Pancreas (tissue), 10 donors: ENCODE results near the gene CEP170B. TPM values are rescaled to one million over a fixed set of nuclear protein-coding genes. Genes with fewer than 3 reads are reported as not detected.
"Not testable (repeated sequence)": the region's sequence is repeated elsewhere in the genome, so short reads cannot be mapped to it uniquely, and the experiment has no call there.

Source experiments
- ATAC-seq, 4 donors: fragments of 200-7000 bp; cut with Tn5 transposase; one replicate each; pipeline versions ENCODE4 v1.8.0 to v1.9.1; 2020; ENCODE audit warnings: mild to moderate bottlenecking in 4 of 4, moderate library complexity in 4 of 4
- DNase-seq, 6 donors: peaks; one replicate each; pipeline ENCODE4 v3.0.0-alpha.2; 2020
- FAIRE-seq: peaks from 2 replicates; lab custom pipeline; 2012; peaks lifted over from hg19 to GRCh38; lab: Jason Lieb, UNC
- H3K27ac ChIP-seq, 4 donors: fragments of 200-600 bp; sonication (generic); 1 replicate in 3 of 4; 2 replicates in 1 of 4; pipeline versions ENCODE4 v1.5.0 to v1.8.0; 2020
- H3K27me3 ChIP-seq, 4 donors: fragments of 200-600 bp; one replicate each; pipeline ENCODE4 v1.8.0; 2021
- H3K36me3 ChIP-seq, 3 donors: fragments of 200-600 bp; sonication (generic) in 1 of 3; one replicate each; pipeline versions ENCODE4 v1.5.0 to v1.8.0; 2020 to 2021
- H3K4me1 ChIP-seq, 3 donors: fragments of 200-600 bp; one replicate each; pipeline ENCODE4 v1.8.0; 2021
- H3K4me3 ChIP-seq, 4 donors: fragments of 200-600 bp; sonication (generic) in 2 of 4; one replicate each; pipeline versions ENCODE4 v1.5.0 to v1.8.0; 2020 to 2021
- H3K9me3 ChIP-seq, 4 donors: fragments of 200-600 bp; one replicate each; pipeline ENCODE4 v1.8.0; 2021
- CTCF ChIP-seq, 4 donors: fragments of 200-600 bp; sonication (generic) in 3 of 4; IDR thresholded peaks; one replicate each; pipeline versions ENCODE4 v1.5.0 to v1.8.0; 2021; ENCODE audit warnings: antibody characterized with exemption in 4 of 4
- WGBS, 2 donors: extraction: QIAGEN DNeasy Blood & Tissue Kit; methylation state at CpG; one replicate each; pipeline ENCODE4 v1.1.7; 2013; 5-methylcytosine and 5-hydroxymethylcytosine counted together
- intact Hi-C, 3 donors: fragments of 100-400 bp; cut with DNase I; formaldehyde crosslinking; loops; one replicate each; pipeline versions ENCODE4 v1.11.1 to v1.14.2; 2022
- polyA plus RNA-seq, 2 donors: library from polyadenylated mRNA; stranded (reverse); fragments of 200-250 nt; gene quantifications; one replicate each; pipeline ENCODE4 v1.2.3, GENCODE V29; 2013
- total RNA-seq, 6 donors: library from RNA; stranded (reverse); fragmentation: NEBNext Ultra II Directional in 4 of 6; extraction: Animal tissue kit (Norgen Biotek cat#: 25700) in 4 of 6; gene quantifications; one replicate each; pipeline versions ENCODE4 v1.2.1 to v1.2.4, GENCODE V29; 2021 to 2023
- donor health status: healthy with polysubstance abuse.
- donor health status: DM: no; HTN: no; CAD: no; lungs with moderate emphysema.
- donor health status: DM: no; HTN: no; CAD: no.
- donor health status: control.
- donor health status: control.
- donor health status: Bipolar disorder and iron deficiency.
- donor health status: DM: yes; HTN: yes; CAD: no.
- donor health status: DM: no; HTN: no; CAD: no.
- donor health status: DM: no; HTN: no; CAD: no.
- donor health status: DM: yes; HTN: yes; CAD: no.

CEP170B gene
- total and polyA plus RNA-seq, 8 donors, result 17.7 to 43.8 (median 21.9) TPM

GRCh38 chr14:104900639-104901512 lies 35.8 kb downstream of the CEP170B start:
- Histone ChIP-seq H3K9me3 (no peaks in the 10 kb centered on the region), H3K27me3 (no peaks in the 10 kb centered on the region), H3K27ac (no peak overlapping the region), H3K36me3 (no peaks in the 10 kb centered on the region), H3K4me3 (no peak overlapping the region), H3K4me1 (no peaks in the 10 kb centered on the region)
- FAIRE-seq (no peak), DNase-seq (no peak), ATAC-seq (no peak)
- no peak for TF ChIP-seq CTCF (IDR thresholded peaks at IDR 0.05)
- intact Hi-C loops, result no loop called here
- 89 to 94% methylated on average over 12 of the region's 12 CpGs for WGBS, 2 donors

- no peak for TF ChIP-seq CTCF (IDR thresholded peaks at IDR 0.05)
- 93 to 95% methylated on average over 7 of the region's 7 CpGs for WGBS, 2 donors
- DNase-seq (no peak), ATAC-seq (no peak), FAIRE-seq (no peak)
- H3K36me3 ChIP-seq, result no peaks in the 10 kb centered on the region
- H3K9me3 ChIP-seq, result no peaks in the 10 kb centered on the region
- no peak overlapping the region for H3K4me3 ChIP-seq
- intact Hi-C loops, result no loop called here
- no peak overlapping the region for H3K27ac ChIP-seq
- H3K27me3 ChIP-seq, result no peaks in the 10 kb centered on the region
- no peaks in the 10 kb centered on the region for H3K4me1 ChIP-seq
Measured at GRCh38 chr14:104903990-104904389, 38.9 kb downstream of the CEP170B start.

DNA sequence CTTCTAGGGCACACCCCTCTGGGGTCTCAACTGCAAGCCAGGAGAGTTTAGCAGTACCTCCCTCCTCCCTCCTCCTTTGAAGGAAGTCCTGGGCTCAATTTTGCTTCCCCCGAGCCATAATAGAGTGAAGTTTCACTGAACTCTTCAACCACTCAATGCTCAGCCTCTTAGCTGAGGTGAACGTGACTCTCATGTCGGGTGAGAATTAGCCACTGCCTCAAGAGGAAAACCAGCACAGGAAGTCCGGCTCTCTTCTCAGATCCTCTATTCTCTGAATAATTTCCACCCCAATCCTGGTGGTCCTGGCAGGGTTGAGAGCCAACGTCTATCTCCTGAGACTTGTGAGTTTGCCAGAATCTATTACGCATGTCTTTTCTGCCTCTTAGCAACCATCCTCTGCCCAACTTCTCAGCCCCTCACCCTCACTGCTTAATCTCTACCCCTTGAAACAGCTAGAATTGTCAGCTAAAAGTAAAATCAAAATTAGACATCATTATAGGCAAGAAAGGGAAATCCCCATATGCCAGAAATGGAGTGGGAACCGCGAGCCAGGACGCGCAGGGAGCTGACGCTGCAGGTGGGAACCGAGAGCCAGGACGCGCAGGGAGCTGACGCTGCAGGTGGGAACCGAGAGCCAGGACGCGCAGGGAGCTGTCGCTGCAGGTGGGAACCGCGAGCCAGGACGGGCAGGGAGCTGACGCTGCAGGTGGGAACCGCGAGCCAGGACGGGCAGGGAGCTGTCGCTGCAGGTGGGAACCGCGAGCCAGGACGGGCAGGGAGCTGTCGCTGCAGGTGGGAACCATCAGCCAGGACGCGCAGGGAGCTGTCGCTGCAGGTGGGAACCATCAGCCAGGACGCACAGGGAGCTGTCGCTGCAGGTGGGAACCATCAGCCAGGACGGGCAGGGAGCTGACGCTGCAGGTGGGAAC lies 39.8 kb downstream of the CEP170B start:
- H3K4me3 ChIP-seq, H3K4me1 ChIP-seq, FAIRE-seq, DNase-seq, H3K9me3 ChIP-seq, H3K27ac ChIP-seq, H3K36me3 ChIP-seq, intact Hi-C loops, H3K27me3 ChIP-seq, ATAC-seq: not testable (repeated sequence)
- 61 to 63% methylated on average over 35 to 38 of the region's 38 CpGs for WGBS, 2 donors

- DNase-seq, ATAC-seq, H3K27me3 ChIP-seq, H3K27ac ChIP-seq, FAIRE-seq, H3K9me3 ChIP-seq, H3K4me1 ChIP-seq, H3K4me3 ChIP-seq, intact Hi-C loops, H3K36me3 ChIP-seq: not testable (repeated sequence)
- 65 to 66% methylated on average over 22 to 28 of the region's 28 CpGs for WGBS, 2 donors
Measured at GRCh38 chr14:104905579-104905933, 40.5 kb downstream of the CEP170B start.

GRCh38 chr14:104908303-104908702 lies 43.2 kb downstream of the CEP170B start:
- no peaks in the 10 kb centered on the region for H3K27me3 ChIP-seq
- intact Hi-C loops, result no loop called here
- no peak for ATAC-seq
- no peak overlapping the region for H3K4me3 ChIP-seq
- no peaks in the 10 kb centered on the region for H3K9me3 ChIP-seq
- DNase-seq, result no peak
- FAIRE-seq, result no peak
- no peaks in the 10 kb centered on the region for H3K36me3 ChIP-seq
- no peak for TF ChIP-seq CTCF (IDR thresholded peaks at IDR 0.05)
- H3K4me1 ChIP-seq, result no peaks in the 10 kb centered on the region
- 0 to 11% methylated on average over 1 of the region's 1 CpG for WGBS, 2 donors
- H3K27ac ChIP-seq, result no peak overlapping the region
